ENCODE results near the gene ECHDC3.

ECHDC3 gene

GRCh38 chr10:11808808-11809207 is 66.6 kb downstream of the ECHDC3 start:
- no peak for DNase-seq (ENCODE audit: extremely low read depth in 1 of 2, low read depth in 1 of 2)

DNA sequence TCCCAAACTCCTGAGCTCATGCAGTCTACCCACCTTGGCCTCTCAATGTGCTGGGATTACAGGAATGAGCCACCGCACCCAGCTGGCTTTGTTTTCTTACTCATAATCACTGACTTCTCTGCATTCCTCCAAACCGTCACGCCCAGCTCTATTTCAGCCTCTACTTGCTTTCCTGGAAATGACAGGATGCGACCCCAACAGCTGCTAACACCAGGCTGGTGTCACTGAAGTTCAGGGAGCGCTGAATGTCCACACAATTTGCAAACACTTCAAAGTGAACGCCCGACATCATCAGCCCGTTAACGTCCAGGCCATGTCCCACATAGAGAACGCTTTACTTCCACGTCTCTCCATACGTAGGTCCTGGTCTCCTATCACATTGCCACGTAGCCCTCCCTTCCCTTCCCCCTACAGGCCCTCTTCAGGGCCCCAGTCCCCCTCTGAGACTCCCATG is 68.2 kb downstream of the ECHDC3 start:
- no peak for DNase-seq (ENCODE audit: extremely low read depth in 1 of 2, low read depth in 1 of 2)

- no peak for DNase-seq (ENCODE audit: extremely low read depth in 1 of 2, low read depth in 1 of 2)
Observed at GRCh38 chr10:11810973-11811372, 68.8 kb downstream of the ECHDC3 start.

DNA sequence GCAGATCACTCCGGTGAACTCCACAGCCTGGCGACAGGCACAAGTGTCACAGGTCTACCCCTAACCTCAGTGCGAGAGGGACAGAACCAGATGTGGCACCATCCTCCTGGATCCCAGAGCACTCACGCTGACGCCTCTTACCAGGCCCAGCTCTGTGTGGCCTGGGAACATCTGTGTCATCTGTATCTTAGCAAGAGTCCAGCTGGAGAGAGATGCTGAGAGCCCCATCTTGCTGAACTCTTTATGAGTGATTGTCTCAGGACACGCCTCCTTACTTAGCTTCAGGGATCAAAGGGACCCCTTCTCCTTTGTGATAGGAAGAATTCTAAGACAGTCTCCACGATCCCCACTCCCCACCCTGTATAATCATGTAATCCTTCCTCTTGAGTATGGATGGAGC is 71.0 kb downstream of the ECHDC3 start:
- DNase-seq (ENCODE audit: extremely low read depth in 1 of 2, low read depth in 1 of 2), result no peak
